Muscle layer of duodenum (tissue), 2 donors: ENCODE data around the gene S100PBP.
A peak's percentile ranks its signal among the peaks of the same experiment; 100 is the strongest.

Experiments used
- H3K27ac ChIP-seq: one replicate; pipeline ENCODE4 v1.7.0; 2013; ENCODE audit warnings: mild to moderate bottlenecking, low read length
- H3K27me3 ChIP-seq: one replicate; pipeline ENCODE4 v1.7.0; 2013; ENCODE audit warnings: low read depth, mild to moderate bottlenecking, control low read depth, low read length
- H3K36me3 ChIP-seq, 2 donors: one replicate each; pipeline ENCODE4 v1.7.0; 2013; ENCODE audit warnings: low read length in 2 of 2, control low read depth in 1 of 2, mild to moderate bottlenecking in 1 of 2; ENCODE audit not compliant: insufficient read depth in 2 of 2, control insufficient read depth in 1 of 2
- H3K4me1 ChIP-seq, 2 donors: one replicate each; pipeline ENCODE4 v1.7.0; 2013; ENCODE audit warnings: low read length in 2 of 2, mild to moderate bottlenecking in 2 of 2, control low read depth in 1 of 2, moderate library complexity in 1 of 2; ENCODE audit not compliant: insufficient read depth in 2 of 2, control insufficient read depth in 1 of 2
- H3K4me3 ChIP-seq, 2 donors: one replicate each; pipeline ENCODE4 v1.7.0; 2013; ENCODE audit warnings: low read length in 2 of 2, low read depth in 1 of 2, mild to moderate bottlenecking in 1 of 2
- H3K9me3 ChIP-seq, 2 donors: one replicate each; pipeline ENCODE4 v1.7.0; 2013; ENCODE audit warnings: low read length in 2 of 2, control low read depth in 1 of 2, mild to moderate bottlenecking in 1 of 2; ENCODE audit not compliant: control insufficient read depth in 1 of 2
- donor health status: healthy.

S100PBP gene

DNA sequence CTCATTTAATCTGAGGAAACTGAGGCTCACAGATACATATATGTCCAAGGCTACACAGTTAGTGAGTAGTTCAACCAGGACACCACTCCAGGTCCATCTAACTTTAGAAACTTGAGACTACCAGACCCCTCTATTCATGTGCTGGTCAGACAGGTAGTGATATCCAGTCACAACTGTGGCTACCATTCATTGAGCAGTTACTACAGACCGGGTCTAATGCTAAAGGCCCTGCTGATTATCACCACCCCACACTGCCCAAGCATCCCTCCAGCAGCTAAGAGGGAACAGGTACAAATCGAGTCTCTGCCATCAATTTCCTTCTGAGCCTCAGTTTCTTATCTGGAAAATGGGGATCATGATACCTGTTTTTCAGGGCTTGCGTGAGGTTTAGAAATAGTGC lies 74.2 kb downstream of the S100PBP start:
- H3K4me3 ChIP-seq: no peak overlapping the region
- no peak overlapping the region for H3K27ac ChIP-seq
- no peaks in the 10 kb centered on the region for H3K9me3 ChIP-seq
- H3K27me3 ChIP-seq: peaks cover 25% of the 10 kb centered on the region
- H3K4me1 ChIP-seq: peaks cover 0 to 18% of the 10 kb centered on the region in 2 donors
- H3K36me3 ChIP-seq: no peaks in the 10 kb centered on the region

DNA sequence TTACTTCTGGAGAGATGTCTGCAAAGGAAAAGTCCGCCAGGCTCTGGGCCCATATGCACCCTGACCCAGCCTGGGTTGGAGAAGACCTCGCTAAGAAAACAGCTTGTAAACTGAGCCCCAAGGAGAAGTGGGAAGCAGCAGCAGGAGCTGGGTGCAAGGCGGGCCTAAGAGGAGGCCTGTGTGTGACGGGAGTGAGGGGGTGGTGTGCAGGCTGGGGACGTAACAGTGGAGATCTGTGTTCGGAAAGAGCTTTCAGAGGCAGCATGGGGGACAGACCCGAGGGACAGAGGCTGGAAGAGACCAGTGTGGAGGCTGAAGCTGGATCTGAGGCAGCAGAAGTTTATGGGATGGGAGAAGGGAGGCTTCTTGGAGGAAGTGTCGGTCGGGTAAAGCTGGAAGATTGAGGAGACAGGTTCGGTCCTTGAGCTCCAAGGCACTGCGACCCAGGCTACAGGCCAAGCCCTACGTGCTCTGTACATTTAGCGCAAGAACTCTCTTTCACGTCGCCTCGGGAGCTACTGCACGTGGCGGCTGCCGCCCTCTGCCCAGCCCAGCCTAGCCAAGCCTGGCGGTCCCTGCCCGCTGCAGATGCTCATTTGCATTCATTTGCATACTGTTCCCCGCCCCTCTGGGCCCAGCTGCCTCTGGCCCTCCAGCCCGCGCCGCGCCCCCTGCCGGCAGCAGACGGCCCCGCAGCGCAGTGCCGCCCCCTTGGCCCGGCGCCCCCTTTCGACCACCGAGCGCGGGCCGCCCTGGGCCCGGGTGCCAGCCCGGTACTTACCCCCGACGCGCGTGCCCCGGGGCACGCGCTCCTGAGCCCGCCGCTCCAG lies 75.1 kb downstream of the S100PBP start:
- Histone ChIP-seq H3K9me3 (no peaks in the 10 kb centered on the region), H3K27me3 (peaks cover 16% of the 10 kb centered on the region), H3K36me3 (no peaks in the 10 kb centered on the region), H3K4me1 (peaks cover 0 to 17% of the 10 kb centered on the region in 2 donors), H3K27ac (no peak overlapping the region), H3K4me3 (peak overlapping the region; percentile 21 to 53)

DNA sequence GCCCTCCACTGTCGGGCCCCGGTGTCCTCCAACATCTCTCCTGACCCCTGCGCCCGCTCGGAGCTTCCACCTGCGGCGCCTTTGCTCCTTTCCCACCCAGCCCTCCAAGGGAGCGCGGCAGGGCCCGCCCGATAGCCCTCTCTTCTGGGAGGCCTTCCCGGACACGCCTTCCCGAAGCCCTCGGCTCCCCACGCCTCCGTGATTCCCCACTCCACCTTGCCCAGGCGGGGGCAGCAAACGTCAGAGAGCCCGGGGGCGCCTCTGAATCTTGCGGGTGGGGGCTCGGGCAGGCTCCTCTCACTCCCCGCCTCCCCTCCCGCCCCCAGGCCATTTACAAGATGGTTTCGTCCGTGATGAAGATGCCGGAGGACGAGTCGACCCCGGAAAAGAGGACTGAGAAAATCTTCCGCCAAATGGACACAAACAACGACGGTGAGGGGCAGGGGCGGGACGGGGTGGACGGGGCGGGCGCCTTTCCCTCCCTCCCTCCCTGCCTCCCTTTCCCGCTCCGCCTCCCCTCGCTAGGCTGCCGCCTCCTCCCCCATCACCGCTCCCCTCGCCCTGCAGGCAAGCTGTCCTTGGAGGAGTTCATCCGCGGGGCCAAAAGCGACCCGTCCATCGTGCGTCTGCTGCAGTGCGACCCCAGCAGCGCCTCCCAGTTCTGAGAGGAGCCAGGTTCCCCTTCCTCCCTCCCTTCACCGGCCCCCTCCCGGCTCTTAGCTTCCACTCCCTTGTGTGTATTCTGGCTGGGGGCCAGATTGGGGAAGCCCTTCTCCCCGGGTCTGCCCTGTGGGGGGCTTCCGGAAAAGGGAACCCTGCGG lies 76.0 kb downstream of the S100PBP start:
- H3K27ac ChIP-seq: no peak overlapping the region
- H3K9me3 ChIP-seq: no peaks in the 10 kb centered on the region
- H3K4me1 ChIP-seq: peaks cover 0 to 17% of the 10 kb centered on the region in 2 donors
- peaks cover 8% of the 10 kb centered on the region for H3K27me3 ChIP-seq
- peak overlapping the region; percentile 21 to 53 for H3K4me3 ChIP-seq
- H3K36me3 ChIP-seq: no peaks in the 10 kb centered on the region

DNA sequence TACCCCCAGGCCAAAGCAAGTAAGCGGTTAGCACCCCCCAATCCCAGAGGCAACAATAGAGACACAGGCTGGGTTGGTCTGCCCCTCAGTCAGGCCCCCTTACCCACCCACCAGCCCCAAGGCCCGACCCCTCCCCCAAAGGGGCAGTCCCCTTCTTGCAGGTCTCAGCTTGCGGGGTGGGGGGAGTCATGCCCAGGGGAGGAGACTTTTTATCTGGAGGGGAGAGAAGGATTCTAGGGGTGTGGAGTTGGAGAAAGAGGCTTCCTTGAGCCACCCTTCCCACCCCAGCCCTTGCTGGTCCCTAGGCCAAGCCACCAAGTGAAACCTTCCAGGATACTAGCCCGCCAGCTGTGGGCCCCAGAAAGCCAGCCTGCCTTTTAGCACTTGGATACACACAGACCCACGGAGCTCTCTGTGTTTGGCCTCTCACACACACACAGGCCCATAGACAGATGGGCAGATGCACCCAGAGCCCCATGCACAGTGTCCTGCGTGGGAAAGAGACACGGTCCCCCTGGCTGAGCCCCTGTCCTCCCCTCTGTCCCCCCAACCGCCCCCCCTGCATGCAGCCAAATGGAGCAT lies 76.7 kb downstream of the S100PBP start:
- Histone ChIP-seq H3K9me3 (no peaks in the 10 kb centered on the region), H3K4me3 (peak overlapping the region in 1 of 2 donors; percentile 53), H3K27me3 (peaks cover 7% of the 10 kb centered on the region), H3K27ac (no peak overlapping the region), H3K36me3 (no peaks in the 10 kb centered on the region), H3K4me1 (peaks cover 0 to 17% of the 10 kb centered on the region in 2 donors)

DNA sequence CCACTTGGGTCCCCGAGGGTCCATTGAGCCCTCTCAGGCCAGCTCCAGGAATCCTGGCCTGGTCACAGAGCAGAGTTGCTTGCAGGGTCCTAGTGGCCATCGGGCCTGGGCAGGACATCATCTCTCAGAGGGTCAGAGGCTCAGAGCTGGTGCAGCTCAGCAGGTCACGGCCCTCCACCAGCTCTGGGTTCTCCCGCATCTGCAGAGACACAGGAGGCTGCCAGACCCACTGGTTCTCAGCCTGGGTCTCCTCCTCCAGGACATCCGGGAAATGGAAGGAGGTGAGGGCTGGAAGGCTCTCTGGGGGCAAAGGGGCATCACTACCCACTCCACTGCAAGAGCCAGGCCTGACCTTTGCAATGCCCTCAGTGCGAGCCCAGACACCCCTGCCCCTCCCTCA lies 77.2 kb downstream of the S100PBP start:
- Histone ChIP-seq H3K4me1 (peaks cover 0 to 17% of the 10 kb centered on the region in 2 donors), H3K9me3 (no peaks in the 10 kb centered on the region), H3K36me3 (no peaks in the 10 kb centered on the region), H3K27ac (no peak overlapping the region), H3K4me3 (no peak overlapping the region), H3K27me3 (peaks cover 7% of the 10 kb centered on the region)

DNA sequence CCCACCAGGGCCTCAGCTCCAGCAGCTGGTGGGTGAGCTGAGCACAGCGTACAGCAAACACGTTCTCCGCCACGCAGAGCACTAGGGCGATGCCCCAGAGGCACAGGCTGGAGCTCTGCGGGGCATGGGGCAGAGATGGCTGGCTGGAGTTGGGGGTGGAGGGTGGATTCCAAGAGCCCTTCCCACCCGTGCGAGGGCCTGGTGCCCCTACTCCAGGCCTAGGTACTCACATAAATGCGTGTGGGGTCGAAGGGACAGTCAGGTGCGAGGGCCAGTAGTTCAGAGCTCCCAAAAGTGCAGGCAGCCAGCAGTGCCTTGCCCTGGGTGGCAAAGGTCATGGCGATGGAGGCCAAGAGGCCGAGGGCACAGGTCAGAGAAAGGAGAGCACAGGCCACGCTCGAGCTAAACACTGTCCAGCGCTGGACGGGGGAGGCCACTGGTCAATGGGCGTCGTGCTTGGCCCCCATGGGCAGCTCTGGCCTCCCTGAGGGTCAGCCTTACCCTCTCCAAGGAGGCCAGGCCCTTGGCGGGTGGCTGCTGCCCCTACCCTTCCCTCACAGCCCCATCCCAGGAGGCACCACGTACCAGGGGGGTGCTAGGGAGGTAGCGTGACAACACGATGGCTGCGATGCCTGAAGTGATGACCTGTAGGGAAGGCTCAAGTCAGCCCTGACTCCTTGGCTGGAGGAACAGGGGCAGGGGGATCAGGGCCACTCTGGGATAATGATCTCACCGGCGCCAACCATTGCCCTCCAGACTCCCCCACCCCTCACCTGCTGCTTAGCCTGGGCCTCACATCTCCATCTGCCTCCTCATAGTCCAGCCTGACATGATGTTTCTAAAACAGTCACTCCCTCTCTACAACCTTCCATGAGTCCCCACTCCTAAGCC lies 78.1 kb downstream of the S100PBP start:
- no peaks in the 10 kb centered on the region for H3K36me3 ChIP-seq
- H3K27ac ChIP-seq: no peak overlapping the region
- peaks cover 4% of the 10 kb centered on the region for H3K27me3 ChIP-seq
- no peaks in the 10 kb centered on the region for H3K9me3 ChIP-seq
- no peak overlapping the region for H3K4me3 ChIP-seq
- H3K4me1 ChIP-seq: peaks cover 0 to 22% of the 10 kb centered on the region in 2 donors

DNA sequence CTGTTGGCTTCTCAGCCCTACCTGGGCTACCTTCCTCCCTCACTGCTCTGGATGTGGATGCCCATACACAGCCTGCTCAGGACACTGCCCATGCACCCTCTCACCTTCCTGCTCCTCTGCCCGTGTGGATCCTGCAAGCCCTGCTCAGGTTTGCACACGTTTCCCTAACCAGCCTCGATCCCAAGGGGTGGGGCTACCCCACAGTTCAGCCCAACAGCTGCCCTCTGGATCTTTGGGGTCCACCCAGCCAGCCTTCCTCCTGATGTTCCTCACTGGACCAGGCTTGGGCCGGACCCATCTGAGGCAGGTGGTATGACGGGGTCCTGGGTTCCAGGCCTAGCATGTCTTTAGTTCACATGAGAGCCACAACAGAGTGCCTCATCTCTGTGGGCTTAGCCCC lies 79.0 kb downstream of the S100PBP start:
- Histone ChIP-seq H3K4me3 (no peak overlapping the region), H3K27ac (no peak overlapping the region), H3K36me3 (no peaks in the 10 kb centered on the region), H3K9me3 (no peaks in the 10 kb centered on the region), H3K4me1 (peaks cover 0 to 23% of the 10 kb centered on the region in 2 donors), H3K27me3 (no peaks in the 10 kb centered on the region)

DNA sequence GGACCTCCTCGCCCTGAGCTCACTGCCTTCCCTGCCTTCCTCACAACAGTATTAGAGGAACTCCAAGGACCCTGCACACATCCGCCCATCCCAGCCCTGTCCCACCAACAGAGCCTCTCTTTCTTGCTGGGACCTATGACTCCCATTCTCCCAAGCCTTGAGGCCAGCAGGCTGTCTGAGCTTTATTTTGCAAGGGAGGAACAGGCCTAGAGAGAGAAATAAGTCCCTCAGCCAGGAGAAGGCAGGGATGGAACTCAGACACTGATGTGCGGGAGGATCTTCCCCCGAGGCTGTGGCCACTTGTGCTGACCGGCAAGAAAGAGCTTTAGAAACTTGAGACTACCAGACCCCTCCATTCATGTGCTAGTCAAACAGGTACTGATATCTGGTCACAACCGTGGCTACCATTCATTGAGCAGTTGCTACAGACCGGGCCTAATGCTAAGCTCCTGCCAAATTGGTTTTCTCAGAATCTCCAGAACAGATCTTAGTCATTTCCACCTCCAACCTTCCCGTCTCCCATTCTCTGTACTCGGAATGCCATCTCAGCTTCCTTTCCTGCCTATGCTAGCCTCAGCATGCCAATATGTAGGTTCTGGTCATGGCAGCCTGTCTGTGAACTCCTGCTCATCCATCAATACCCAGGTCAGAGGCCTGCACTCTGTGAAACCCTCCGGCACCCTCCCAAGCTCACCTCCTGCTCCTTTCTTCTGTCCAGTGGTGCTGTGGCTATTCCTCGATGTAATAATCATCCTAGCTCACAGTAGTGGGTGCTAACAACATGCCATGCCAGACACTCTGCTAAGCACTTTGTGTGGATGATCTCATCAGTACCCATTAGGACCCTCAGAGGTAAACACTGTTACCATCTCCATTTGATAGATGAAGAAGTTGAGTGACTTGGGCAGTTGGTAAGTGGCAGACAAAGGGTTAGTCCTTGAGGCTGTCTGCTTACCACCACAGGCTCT lies 79.9 kb downstream of the S100PBP start:
- Histone ChIP-seq H3K9me3 (no peaks in the 10 kb centered on the region), H3K4me1 (peaks cover 0 to 27% of the 10 kb centered on the region in 2 donors), H3K27me3 (no peaks in the 10 kb centered on the region), H3K27ac (no peak overlapping the region), H3K4me3 (no peak overlapping the region), H3K36me3 (no peaks in the 10 kb centered on the region)

DNA sequence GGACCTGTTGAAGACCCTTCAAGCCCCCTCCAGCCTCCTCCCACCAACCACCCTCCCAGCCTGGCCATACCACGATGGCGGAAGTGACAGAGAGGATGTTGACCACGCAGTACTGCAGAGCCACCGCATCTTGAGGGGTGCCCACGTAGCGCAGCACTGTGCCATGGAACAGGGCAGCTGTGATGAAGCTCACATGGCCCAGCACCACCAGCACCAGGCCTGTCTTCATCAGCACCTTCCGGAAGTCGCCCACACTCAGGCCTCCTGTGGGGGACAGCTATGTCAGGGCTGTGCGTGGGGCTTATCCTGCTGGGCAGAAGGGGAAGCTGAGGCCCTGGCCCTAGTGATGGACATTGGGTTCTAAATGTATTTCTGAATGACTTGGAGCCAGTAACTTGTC lies 80.6 kb downstream of the S100PBP start:
- Histone ChIP-seq H3K36me3 (no peaks in the 10 kb centered on the region), H3K27ac (no peak overlapping the region), H3K4me3 (no peak overlapping the region), H3K27me3 (no peaks in the 10 kb centered on the region), H3K4me1 (peaks cover 0 to 20% of the 10 kb centered on the region in 2 donors), H3K9me3 (no peaks in the 10 kb centered on the region)

DNA sequence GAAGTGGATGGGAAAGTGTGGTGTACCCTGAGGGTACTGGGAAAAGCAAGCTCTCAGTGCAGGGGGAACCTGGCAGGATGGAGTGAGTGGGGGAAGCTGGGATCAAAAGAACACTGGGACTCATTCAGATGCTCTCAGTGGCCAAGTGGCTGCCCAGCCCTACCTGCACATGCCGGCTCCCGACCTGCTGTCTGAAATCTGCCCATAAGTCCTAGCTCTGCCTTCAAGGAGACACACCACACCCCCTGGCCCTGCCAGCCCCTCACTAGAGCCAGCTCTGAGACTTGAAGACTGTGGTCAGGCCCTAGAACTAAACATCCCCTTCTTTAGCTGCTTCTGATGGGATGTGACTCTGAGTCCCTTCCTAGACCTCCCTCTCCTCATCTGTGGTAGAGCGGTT lies 81.5 kb downstream of the S100PBP start:
- Histone ChIP-seq H3K36me3 (no peaks in the 10 kb centered on the region), H3K27me3 (no peaks in the 10 kb centered on the region), H3K4me1 (peaks cover 0 to 11% of the 10 kb centered on the region in 2 donors), H3K9me3 (no peaks in the 10 kb centered on the region), H3K27ac (no peak overlapping the region), H3K4me3 (no peak overlapping the region)
